Stimulated activated CD8-positive, alpha-beta memory T cell treated with anti-CD3 and anti-CD28 coated beads, Interleukin-4, amount 100 ng/mL, for 24 hours (primary cell): ENCODE results near the gene SLC12A9.
"Not testable (repeated sequence)": the region's sequence is repeated elsewhere in the genome, so short reads cannot be mapped to it uniquely, and the experiment has no call there.

ENCODE experiments used
- DNase-seq: peaks from one replicate; pipeline ENCODE4 v3.0.0-alpha.2; 2020; ENCODE audit warnings: low read depth

The SLC12A9 gene

DNA sequence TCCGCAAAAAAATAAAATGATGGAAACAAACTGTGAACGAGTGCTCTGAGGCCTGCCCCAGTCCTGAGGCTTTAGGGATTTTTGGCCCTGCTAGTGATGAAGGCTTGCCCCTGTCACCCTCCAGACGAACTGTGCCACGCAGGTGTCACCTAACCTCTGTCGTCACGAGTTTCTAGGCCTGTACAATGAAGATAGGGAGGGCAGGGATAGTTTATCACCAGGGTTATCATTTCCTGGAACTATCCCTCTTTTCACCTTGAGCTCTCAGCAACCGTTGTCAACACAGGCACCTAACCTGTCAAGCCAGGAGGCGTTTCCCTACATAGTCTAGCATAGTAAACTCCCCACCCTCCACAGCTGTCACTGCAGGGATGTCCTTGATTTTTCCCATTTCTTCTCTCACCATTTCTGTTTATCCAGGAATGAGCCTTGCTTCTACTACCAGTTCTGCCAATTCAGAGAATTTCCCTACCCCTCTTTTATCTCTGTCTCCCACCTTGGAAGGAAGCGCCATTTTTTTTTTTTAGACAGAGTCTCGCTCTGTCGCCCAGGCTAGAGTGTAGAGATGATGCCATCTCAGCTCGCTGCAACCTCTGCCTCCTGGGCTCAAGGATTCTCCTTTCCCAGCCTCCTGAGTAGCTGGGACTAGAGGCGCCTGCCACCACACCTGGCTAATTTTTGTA lies 45.4 kb downstream of the SLC12A9 start:
- no peak for DNase-seq

DNA sequence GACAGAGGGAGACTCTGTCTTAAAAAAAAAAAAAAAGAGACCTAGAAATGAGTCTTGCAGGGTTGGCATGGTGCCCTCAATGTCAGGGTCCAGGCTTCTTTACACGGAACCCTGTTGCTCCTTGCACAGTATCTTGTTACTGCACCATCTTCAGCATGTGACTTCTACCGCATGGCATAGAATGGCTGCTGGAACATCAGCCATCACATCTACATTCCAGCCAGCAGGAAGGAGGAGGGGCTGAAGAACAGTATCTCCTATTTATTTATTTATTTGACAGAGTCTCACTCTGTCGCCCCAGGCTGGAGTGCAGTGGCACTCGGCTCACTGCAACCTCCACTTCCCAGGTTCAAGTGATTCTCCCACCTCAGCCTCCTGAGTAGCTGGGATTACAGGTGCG lies 46.9 kb downstream of the SLC12A9 start:
- no peak for DNase-seq

DNA sequence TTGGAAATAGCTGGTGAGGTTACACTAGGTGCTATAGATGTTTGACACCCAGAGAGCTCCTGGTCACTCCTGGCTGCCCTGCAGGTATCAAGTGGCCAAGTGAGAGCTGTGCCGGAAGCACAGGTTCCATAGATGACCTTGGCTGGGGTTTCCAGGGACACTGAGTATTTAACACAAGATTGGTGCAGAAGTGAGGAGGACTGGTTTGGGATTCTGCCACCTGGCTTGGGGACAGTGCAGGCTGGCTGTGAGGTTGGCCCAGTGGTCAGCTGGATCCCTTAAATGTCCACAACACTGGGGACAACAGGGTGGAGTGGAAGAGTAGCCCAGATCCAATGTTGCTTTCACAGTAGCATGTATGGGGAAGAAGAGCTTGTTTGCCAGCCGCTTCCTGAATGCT lies 48.5 kb downstream of the SLC12A9 start:
- no peak for DNase-seq

DNA sequence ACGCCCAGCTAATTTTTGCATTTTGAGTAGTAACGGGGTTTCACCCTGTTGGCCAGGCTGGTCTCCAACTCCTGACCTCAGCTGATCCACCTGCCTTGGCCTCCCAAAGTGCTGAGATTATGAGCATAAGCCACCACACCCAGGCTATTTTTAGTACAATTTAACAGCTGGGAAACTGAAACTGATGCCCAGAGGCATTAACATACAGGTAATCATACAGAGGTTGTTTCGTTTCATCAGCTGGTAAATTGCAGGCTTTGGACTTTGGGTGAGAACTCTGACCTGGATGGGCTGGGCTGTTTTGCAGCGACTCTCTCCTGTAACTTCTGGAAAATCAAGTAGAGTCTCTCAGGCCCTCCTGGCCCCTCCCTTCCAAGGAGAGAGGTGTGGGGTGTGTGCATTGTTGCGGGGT lies 49.4 kb downstream of the SLC12A9 start:
- DNase-seq: no peak

DNA sequence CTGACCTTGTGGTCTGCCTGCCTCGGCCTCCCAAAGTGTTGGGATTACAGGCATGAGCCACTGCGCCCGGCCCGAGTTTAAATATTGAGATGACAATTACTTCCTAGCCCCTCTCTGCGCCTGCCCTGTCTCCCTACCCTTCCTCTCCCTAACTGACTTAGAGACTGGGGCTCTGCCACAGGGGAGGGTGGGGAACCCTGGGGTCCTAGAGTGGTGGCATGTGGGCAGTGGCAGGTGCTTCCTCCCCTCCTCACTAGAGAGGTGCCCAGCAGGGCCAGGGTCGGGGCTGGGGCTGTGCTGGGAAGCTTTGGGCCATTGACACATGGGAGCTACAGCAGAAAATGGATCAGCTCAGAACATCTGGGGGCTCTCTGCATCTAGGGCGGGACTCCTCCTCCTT lies 50.1 kb downstream of the SLC12A9 start:
- no peak for DNase-seq

DNA sequence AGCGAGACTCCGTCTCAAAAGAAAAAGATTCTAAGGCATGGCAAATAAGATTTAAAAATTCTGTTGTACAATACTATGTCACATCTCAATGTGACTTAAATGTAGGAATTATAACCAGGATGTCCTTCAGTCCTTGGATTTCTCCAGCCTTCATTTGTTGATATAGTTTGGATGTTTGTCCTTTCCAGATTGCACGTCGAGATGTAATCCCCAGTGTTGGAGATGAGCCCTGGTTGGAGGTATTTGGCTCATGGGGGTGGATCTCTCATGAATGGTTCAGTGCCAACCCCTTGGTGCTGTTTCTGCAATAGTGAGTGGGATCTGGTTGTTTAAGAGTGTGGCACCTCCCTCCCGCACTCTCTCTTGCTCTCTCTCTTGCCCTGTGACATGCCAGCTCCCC lies 56.0 kb downstream of the SLC12A9 start:
- DNase-seq: no peak

DNA sequence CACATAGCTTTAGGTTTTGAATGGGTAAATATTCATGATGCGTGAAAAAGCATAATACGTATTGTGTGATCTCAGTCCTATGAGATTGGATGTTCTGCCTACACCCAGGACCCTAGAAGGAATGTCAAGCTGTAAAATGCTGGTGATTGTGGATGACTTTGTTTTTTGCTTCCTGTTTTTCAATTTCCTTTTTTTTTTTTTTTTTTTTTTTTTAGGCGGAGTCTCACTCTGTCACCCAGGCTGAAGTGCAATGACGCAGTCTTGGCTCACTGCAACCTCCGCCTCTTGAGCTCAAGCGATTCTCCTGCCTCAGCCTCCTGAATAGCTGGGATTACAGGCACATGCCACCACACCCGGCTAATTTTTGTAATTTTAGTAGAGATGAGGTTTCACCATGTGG lies 57.9 kb downstream of the SLC12A9 start:
- DNase-seq: not testable (repeated sequence)

DNA sequence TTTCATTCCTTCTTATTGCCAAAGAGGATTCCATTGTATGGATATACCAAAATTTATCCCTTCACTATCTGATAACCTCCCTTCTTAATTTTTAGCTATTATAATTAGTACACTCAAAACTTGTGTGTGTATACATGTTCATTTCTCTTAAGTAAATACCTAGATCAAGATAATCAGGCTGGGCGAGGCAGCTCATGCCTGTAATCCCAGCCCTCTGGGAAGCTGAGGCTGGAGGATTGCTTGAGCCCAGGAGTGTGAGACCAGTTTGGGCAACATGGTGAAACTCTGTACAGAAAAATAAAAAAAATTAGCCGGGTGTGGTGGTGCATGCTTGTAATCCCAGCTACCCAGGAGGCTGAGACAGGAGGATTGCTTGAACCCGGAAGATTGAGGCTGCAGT lies 59.0 kb downstream of the SLC12A9 start:
- DNase-seq: no peak

DNA sequence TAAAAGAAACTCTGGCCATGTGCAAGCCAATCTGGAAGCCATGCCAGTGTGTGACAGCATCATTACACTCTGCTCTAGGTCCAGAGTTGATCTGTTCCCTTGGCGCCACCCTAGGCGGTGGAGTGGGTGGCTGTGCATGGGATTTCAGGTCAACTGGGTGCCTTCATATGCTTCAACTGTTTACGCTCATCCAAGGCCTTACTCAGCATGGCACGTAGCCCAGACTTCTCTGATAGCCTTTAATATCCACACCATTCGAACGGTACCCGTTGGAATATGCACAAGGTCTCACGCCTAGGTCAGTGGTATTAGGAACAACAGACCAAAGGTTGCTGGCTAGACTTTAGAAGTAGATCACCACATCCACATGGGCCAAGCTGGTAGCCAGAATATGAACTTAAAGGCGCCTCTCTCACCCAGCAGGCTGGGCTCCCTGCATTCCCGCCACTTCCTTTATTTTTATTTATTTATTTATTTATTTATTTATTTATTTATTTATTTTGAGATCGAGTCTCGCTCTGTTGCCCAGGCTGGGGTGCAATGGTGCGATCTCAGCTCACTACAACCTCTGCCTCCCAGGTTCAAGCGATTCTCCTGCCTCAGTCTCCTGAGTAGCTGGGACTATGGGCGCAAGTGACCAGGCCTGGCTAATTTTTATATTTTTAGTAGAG lies 61.8 kb downstream of the SLC12A9 start:
- DNase-seq: no peak

DNA sequence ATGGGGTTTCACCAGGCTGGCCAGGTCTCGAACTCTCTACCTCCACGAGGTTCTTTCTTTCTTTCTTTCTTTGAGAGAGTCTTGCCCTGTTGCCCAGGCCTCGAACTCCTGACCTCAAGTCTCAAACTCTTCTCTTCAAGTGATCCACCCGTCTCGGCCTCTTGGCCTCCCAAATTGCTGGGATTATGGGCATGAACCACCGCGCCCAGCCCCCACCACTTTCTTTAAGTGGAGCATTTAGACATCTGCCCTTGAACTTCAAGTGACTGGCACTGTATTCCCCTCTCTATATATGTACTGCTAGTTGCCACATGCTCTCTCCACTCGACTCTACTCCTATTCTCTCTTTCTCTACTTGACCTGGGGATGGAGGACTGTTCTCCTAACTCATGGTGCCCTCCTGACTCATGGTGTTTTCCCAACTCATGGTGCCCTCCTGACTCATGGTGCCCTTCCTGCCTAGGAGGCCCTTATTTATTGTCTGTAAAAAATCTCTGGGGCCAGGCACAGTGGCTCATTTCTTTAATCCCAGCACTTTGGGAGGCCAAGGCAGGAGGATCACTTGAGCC lies 62.5 kb downstream of the SLC12A9 start:
- no peak for DNase-seq
